ENCODE measurements around the gene DNAJC1. TPM values are rescaled to one million over a fixed set of nuclear protein-coding genes. Genes with fewer than 3 reads are reported as not detected.

The DNAJC1 gene
- total and polyA plus RNA-seq, 4 donors = 21.2 to 48.1 (median 32.5) TPM

- Histone ChIP-seq H3K9me3 (ENCODE audit: control insufficient read depth in 4 of 4, low read length in 3 of 4) (no peaks in the 10 kb centered on the region), H3K4me3 (ENCODE audit: low read depth in 1 of 3, low read length in 3 of 3) (no peak overlapping the region), H3K36me3 (ENCODE audit: control insufficient read depth in 4 of 4, insufficient read depth in 3 of 4, low read depth in 1 of 4, low read length in 3 of 4) (peaks cover 3 to 22% (median 18%) of the 10 kb centered on the region in 4 donors), H3K9ac (ENCODE audit: low read depth in 1 of 2, low read length in 2 of 2) (peak overlapping the region in 1 of 2 donors; percentile 2), H3K4me1 (ENCODE audit: control insufficient read depth in 4 of 4, insufficient read depth in 4 of 4, low read length in 3 of 4) (no peaks in the 10 kb centered on the region), H3K27ac (ENCODE audit: low read depth in 1 of 2, low read length in 2 of 2) (no peak overlapping the region), H3K27me3 (ENCODE audit: control insufficient read depth in 4 of 4, insufficient read depth in 4 of 4, low read length in 3 of 4) (no peaks in the 10 kb centered on the region)
- 75% methylated on average over 2 of the region's 2 CpGs for WGBS
- DNase-seq (ENCODE audit: low spot score) = no peak
- TF ChIP-seq TAF1 (conservative IDR thresholded peaks at IDR 0.05) (no peak), RXRA (IDR thresholded peaks at IDR 0.05) (no peak), FOXA2 (IDR thresholded peaks at IDR 0.05) (no peak), HNF4G (IDR thresholded peaks at IDR 0.05) (no peak), EGR1 (IDR thresholded peaks at IDR 0.05; ENCODE audit: low read depth in 2 of 2) (no peak), NR2F2 (IDR thresholded peaks at IDR 0.05) (no peak), FOXA1 (IDR thresholded peaks at IDR 0.05) (no peak), REST (IDR thresholded peaks at IDR 0.05) (no peak), ZBTB33 (IDR thresholded peaks at IDR 0.05) (no peak), HNF4A (conservative IDR thresholded peaks at IDR 0.05) (no peak), SP1 (IDR thresholded peaks at IDR 0.05) (no peak)
Measured at GRCh38 chr10:21715531-21716195, 287.9 kb downstream of the DNAJC1 start.

- no peak overlapping the region for H3K27ac ChIP-seq (ENCODE audit: low read depth in 1 of 2, low read length in 2 of 2)
- H3K9ac ChIP-seq (ENCODE audit: low read depth in 1 of 2, low read length in 2 of 2) = no peak overlapping the region
- 95% methylated on average over 4 of the region's 4 CpGs for WGBS
- H3K4me1 ChIP-seq (ENCODE audit: control insufficient read depth in 4 of 4, insufficient read depth in 4 of 4, low read length in 3 of 4) = no peaks in the 10 kb centered on the region
- no peaks in the 10 kb centered on the region for H3K9me3 ChIP-seq (ENCODE audit: control insufficient read depth in 4 of 4, low read length in 3 of 4)
- no peak for DNase-seq (ENCODE audit: low spot score)
- TF ChIP-seq ZBTB33 (IDR thresholded peaks at IDR 0.05) (no peak), MAX (IDR thresholded peaks at IDR 0.05) (no peak), REST (IDR thresholded peaks at IDR 0.05) (no peak), RXRA (IDR thresholded peaks at IDR 0.05) (no peak)
- no peak overlapping the region for H3K4me3 ChIP-seq (ENCODE audit: low read depth in 1 of 3, low read length in 3 of 3)
- H3K36me3 ChIP-seq (ENCODE audit: control insufficient read depth in 4 of 4, insufficient read depth in 3 of 4, low read depth in 1 of 4, low read length in 3 of 4) = peaks cover 5 to 22% (median 15%) of the 10 kb centered on the region in 4 donors
- H3K27me3 ChIP-seq (ENCODE audit: control insufficient read depth in 4 of 4, insufficient read depth in 4 of 4, low read length in 3 of 4) = no peaks in the 10 kb centered on the region
Measured at GRCh38 chr10:21712975-21713374, 290.6 kb downstream of the DNAJC1 start.

All from liver (tissue), 9 donors.